ENCODE measurements around the gene FAM227B. TPM values are rescaled to one million over a fixed set of nuclear protein-coding genes. Genes with fewer than 3 reads are reported as not detected.

The FAM227B gene
- total and polyA plus RNA-seq, 9 donors = 7.0 to 21.8 (median 11.5) TPM

DNA sequence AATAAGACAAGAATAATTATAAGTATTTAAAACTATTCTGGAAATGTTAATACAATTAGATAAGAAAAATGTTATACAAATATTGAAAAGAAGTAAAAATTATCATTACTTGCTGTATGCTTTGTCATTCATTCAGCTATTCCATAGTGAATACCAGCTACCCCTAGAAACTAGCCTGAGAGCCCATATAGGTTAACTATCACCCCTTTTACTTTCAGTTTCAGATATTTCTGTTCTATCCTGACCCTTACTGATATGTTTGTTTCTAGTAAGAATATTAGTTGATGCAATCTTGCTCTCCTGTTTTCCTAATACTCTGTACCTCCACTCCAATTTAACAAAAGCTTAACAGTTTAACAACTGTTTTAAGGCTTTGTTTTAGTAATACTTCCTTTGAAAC is 31.6 kb downstream of the FAM227B start:
- DNase-seq = no peak
- H3K9me3 ChIP-seq = no peaks in the 10 kb centered on the region
- no peaks in the 10 kb centered on the region for H3K4me1 ChIP-seq (ENCODE audit: insufficient read depth)
- H3K27me3 ChIP-seq = no peaks in the 10 kb centered on the region
- no peaks in the 10 kb centered on the region for H3K36me3 ChIP-seq
- TF ChIP-seq, protein P1, sequence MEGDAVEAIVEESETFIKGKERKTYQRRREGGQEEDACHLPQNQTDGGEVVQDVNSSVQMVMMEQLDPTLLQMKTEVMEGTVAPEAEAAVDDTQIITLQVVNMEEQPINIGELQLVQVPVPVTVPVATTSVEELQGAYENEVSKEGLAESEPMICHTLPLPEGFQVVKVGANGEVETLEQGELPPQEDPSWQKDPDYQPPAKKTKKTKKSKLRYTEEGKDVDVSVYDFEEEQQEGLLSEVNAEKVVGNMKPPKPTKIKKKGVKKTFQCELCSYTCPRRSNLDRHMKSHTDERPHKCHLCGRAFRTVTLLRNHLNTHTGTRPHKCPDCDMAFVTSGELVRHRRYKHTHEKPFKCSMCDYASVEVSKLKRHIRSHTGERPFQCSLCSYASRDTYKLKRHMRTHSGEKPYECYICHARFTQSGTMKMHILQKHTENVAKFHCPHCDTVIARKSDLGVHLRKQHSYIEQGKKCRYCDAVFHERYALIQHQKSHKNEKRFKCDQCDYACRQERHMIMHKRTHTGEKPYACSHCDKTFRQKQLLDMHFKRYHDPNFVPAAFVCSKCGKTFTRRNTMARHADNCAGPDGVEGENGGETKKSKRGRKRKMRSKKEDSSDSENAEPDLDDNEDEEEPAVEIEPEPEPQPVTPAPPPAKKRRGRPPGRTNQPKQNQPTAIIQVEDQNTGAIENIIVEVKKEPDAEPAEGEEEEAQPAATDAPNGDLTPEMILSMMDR (IDR thresholded peaks at IDR 0.05) = no peak
- no peak for TF ChIP-seq POLR2A (IDR thresholded peaks at IDR 0.05)
- no peak for TF ChIP-seq EP300 (IDR thresholded peaks at IDR 0.05)
- no peak overlapping the region for H3K4me3 ChIP-seq
- intact Hi-C loops (cut with DNase I) = no loop called here
- H3K27ac ChIP-seq = no peak overlapping the region

DNA sequence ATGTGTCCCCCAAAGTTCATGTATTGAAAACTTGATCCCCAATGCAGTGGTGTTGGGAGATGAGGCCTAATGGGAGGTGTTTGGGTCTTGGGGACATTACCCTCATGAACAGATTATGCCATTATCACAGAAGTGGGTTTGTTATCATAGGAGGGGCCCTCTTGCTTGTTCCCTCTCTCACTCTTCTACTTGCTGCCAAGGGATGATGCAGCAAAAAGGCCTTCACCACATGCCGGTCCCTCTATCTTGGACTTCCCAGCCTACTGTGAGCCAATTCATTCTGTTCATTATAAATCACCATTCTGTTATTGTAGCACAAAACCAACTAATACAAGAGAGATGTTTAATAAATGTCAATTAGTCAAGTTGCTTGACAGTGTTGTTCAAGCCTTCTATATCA is 47.2 kb downstream of the FAM227B start:
- H3K4me1 ChIP-seq (ENCODE audit: insufficient read depth) = no peaks in the 10 kb centered on the region
- H3K27ac ChIP-seq = no peak overlapping the region
- no peaks in the 10 kb centered on the region for H3K36me3 ChIP-seq
- WGBS, 3 donors = 96 to 100% (median 96%) methylated on average over 1 of the region's 1 CpG
- H3K27me3 ChIP-seq = no peaks in the 10 kb centered on the region
- intact Hi-C loops (cut with DNase I) = no loop called here
- TF ChIP-seq EP300 (IDR thresholded peaks at IDR 0.05) (no peak), POLR2A (IDR thresholded peaks at IDR 0.05) (no peak)
- TF ChIP-seq, protein P1 (IDR thresholded peaks at IDR 0.05) = no peak
- no peak for DNase-seq
- no peak overlapping the region for H3K4me3 ChIP-seq
- H3K9me3 ChIP-seq = no peaks in the 10 kb centered on the region

DNA sequence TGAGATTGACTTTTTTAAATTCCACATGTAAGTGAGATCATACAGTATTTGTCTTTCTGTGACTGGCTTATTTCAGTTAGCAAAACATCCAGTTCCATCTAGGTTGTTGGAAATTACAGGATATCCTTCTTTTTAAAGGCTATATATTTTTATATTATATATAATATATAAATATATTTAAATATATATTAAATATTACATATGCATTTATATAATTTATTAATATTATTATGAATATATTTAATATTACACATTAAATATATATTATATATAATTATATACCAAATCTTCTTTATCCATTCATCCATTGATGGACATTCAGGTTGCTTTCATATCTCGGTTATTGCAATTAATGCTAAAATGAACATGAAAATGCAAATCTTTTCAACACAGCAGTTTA is 49.9 kb downstream of the FAM227B start:
- no peaks in the 10 kb centered on the region for H3K36me3 ChIP-seq
- 93 to 94% (median 94%) methylated on average over 1 of the region's 1 CpG for WGBS, 3 donors

DNA sequence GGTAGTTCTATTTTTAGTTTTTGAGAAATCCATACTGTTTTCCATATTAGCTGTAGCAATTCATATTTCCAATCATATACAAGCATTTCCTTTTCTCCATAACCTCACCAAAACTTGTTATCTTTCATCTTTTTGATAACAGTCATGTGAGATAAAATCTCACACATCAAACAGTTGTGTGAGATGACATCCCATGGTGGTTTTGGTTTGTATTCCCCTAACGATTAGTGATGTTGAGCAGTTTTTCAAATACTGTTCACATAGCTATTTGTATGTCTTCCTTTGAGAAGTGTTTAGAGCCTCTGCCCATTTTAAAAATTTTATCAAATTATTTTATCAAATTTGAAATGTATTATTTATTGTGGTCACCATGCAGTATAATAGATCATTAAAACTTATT is 50.4 kb downstream of the FAM227B start:
- Histone ChIP-seq H3K27me3 (no peaks in the 10 kb centered on the region), H3K27ac (no peak overlapping the region), H3K36me3 (no peaks in the 10 kb centered on the region), H3K4me3 (no peak overlapping the region), H3K9me3 (no peaks in the 10 kb centered on the region), H3K4me1 (ENCODE audit: insufficient read depth) (no peaks in the 10 kb centered on the region)
- DNase-seq = no peak
- TF ChIP-seq EP300 (IDR thresholded peaks at IDR 0.05) (no peak), POLR2A (IDR thresholded peaks at IDR 0.05) (no peak)
- TF ChIP-seq, protein P1 (IDR thresholded peaks at IDR 0.05) = no peak
- intact Hi-C loops (cut with DNase I) = no loop called here
- WGBS, 3 donors = 60 to 96% (median 89%) methylated on average over 1 of the region's 1 CpG

More for the DNA sequence above, 49.9 kb downstream of the FAM227B start:
- no peak for DNase-seq
- H3K4me3 ChIP-seq = no peak overlapping the region
- intact Hi-C loops (cut with DNase I) = no loop called here
- H3K9me3 ChIP-seq = no peaks in the 10 kb centered on the region
- H3K27me3 ChIP-seq = no peaks in the 10 kb centered on the region
- H3K27ac ChIP-seq = no peak overlapping the region
- no peaks in the 10 kb centered on the region for H3K4me1 ChIP-seq (ENCODE audit: insufficient read depth)
- TF ChIP-seq EP300 (IDR thresholded peaks at IDR 0.05) (no peak), POLR2A (IDR thresholded peaks at IDR 0.05) (no peak)
- TF ChIP-seq, protein P1 (IDR thresholded peaks at IDR 0.05) = no peak

DNA sequence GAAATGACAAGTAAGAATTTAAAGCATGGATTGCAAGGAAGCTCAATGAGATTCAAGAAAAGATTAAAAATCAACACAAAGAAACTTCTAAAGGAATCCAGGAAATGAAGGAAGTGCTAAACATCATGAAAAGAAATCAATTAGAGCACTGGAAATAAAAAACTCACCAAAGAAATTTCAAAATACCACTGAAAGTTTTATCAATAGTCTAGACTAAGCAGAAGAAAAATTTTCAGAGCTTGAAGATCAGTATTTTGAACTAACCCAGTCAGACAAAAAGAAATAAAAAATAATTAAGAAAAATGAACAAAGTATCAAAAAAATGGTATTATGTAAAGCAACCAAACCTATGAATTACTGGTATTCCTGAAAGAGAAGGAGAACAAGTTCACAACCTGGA is 60.6 kb downstream of the FAM227B start:
- H3K27me3 ChIP-seq = no peaks in the 10 kb centered on the region
- TF ChIP-seq POLR2A (IDR thresholded peaks at IDR 0.05) = no peak
- TF ChIP-seq, protein P1 (IDR thresholded peaks at IDR 0.05) = no peak
- no peak for TF ChIP-seq EP300 (IDR thresholded peaks at IDR 0.05)
- no peak overlapping the region for H3K4me3 ChIP-seq
- H3K27ac ChIP-seq = no peak overlapping the region
- H3K4me1 ChIP-seq (ENCODE audit: insufficient read depth) = no peaks in the 10 kb centered on the region
- H3K36me3 ChIP-seq = no peaks in the 10 kb centered on the region
- DNase-seq = no peak
- H3K9me3 ChIP-seq = no peaks in the 10 kb centered on the region
- intact Hi-C loops (cut with DNase I) = no loop called here
